Coronary artery (tissue), 2 donors: ENCODE data around the gene TBC1D1.
"Not testable (repeated sequence)": the region's sequence is repeated elsewhere in the genome, so short reads cannot be mapped to it uniquely, and the experiment has no call there.

ENCODE experiments used
- DNase-seq: peaks from one replicate; pipeline ENCODE4 v3.0.0-alpha.2; 2017; ENCODE audit warnings: low spot score
- H3K27ac ChIP-seq, 2 donors: fragments of 200-600 bp; sonication (generic); one replicate each; pipeline ENCODE4 v1.5.1; 2016 to 2019
- H3K4me3 ChIP-seq: fragments of 200-600 bp; sonication (generic); 2 replicates; pipeline ENCODE4 v1.5.1; 2016; ENCODE audit warnings: mild to moderate bottlenecking, moderate library complexity
- TF ChIP-seq, protein P1 (sequence below): fragments of 200-600 bp; sonication (generic); IDR thresholded peaks from one replicate; pipeline ENCODE4 v1.5.1; 2019; ENCODE audit warnings: antibody characterized with exemption

The TBC1D1 gene

DNA sequence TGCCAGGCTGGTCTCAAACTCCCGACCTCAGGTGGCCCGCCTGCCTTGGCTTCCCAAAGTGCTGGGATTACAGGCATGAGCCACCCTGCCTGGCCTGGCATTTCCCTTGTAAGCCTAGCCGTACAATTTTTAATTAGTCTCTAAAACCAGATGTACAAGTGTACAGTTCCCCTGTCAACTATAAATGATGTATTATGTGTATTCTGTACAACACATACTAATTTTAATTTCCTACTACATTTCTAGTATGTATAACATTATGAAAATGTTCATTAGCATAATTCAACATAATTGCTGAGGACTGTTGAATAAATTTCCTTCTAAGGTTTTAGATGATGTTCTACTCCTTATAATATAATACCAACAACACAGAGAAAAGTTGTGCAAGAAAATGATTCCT lies 27.8 kb downstream of the TBC1D1 start:
- H3K4me3 ChIP-seq = no peak overlapping the region
- TF ChIP-seq, protein P1, sequence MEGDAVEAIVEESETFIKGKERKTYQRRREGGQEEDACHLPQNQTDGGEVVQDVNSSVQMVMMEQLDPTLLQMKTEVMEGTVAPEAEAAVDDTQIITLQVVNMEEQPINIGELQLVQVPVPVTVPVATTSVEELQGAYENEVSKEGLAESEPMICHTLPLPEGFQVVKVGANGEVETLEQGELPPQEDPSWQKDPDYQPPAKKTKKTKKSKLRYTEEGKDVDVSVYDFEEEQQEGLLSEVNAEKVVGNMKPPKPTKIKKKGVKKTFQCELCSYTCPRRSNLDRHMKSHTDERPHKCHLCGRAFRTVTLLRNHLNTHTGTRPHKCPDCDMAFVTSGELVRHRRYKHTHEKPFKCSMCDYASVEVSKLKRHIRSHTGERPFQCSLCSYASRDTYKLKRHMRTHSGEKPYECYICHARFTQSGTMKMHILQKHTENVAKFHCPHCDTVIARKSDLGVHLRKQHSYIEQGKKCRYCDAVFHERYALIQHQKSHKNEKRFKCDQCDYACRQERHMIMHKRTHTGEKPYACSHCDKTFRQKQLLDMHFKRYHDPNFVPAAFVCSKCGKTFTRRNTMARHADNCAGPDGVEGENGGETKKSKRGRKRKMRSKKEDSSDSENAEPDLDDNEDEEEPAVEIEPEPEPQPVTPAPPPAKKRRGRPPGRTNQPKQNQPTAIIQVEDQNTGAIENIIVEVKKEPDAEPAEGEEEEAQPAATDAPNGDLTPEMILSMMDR = no peak
- DNase-seq = no peak

DNA sequence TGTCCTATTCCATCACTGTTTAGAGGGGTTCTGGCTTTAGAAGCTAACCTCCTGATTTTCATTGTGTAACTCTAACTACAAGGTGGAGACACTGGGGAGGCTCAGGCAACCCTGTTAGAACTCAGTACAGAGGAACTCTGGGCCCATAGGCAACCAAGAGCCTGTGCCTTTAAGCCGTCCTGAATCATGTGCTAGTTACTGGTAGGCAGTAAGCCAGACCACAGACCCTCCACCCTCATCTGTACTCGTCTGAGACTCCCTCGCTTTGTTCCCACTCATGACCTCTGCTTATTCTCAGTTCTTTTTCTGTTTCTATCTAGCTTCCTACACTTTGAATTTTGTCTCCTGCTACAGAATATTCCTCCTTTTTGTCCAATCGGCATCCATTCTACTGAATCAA lies 31.4 kb downstream of the TBC1D1 start:
- TF ChIP-seq, protein P1 = no peak
- Histone ChIP-seq H3K4me3 (no peak overlapping the region), H3K27ac (no peak overlapping the region)
- no peak for DNase-seq

More for the DNA sequence above, 27.8 kb downstream of the TBC1D1 start:
- H3K27ac ChIP-seq = no peak overlapping the region

DNA sequence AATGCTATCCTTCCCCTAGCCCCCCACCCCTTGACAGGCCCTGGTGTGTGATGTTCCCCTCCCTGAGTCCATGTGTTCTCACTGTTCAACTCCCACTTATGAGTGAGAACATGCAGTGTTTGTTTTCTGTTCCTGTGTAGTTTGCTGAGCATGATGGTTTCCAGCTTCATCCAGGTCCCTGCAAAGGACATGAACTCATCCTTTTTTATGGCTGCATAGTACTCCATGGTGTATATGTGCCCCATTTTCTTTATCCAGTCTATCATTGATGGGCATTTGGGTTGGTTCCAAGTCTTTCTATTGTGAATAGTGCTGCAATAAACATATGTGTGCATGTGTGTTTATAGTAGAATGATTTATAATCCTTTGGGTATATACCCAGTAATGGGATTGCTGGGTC lies 32.2 kb downstream of the TBC1D1 start:
- not testable (repeated sequence) for H3K27ac ChIP-seq, H3K4me3 ChIP-seq, DNase-seq

DNA sequence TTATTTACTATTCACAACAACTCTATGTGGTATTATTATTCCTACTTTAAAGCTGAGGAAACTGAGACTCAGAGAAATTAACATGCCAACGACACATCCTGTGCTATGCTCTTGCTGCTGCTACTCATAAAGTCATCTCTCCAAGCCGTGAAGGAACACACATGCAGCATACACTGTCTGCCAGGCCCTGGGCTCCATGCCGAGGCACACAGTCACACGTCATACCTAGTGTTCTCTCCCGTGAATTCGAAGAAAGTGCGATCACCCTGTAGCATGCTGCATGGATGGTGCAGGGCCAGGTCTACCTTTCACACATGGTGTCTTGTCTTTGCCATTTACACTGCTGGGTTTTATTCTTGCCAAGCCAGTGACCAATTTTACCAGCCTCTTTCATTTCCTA lies 34.1 kb downstream of the TBC1D1 start:
- TF ChIP-seq, protein P1 = no peak
- DNase-seq = no peak

DNA sequence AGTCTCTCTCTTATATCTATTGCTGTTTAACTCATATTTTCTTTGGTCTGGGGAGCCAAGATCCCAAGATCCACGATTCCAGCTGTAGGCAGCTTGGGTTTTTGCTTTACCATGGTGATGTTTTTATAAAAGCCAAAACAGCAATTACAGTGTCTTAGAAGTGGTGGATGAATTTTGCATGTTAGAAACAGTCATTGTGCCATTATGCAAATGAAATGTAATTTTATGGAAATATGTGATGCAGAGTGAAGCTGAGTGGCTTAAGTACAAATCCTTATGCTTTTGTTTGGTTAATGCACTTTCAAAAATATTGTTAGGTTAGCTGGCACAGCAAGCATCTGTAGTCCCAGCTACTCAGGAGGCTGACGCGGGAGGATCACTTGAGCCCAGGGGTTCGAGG lies 36.5 kb downstream of the TBC1D1 start:
- no peak overlapping the region for H3K4me3 ChIP-seq
- no peak overlapping the region for H3K27ac ChIP-seq
- TF ChIP-seq, protein P1 = no peak
- no peak for DNase-seq

More for the DNA sequence above, 34.1 kb downstream of the TBC1D1 start:
- H3K27ac ChIP-seq = no peak overlapping the region
- H3K4me3 ChIP-seq = no peak overlapping the region

DNA sequence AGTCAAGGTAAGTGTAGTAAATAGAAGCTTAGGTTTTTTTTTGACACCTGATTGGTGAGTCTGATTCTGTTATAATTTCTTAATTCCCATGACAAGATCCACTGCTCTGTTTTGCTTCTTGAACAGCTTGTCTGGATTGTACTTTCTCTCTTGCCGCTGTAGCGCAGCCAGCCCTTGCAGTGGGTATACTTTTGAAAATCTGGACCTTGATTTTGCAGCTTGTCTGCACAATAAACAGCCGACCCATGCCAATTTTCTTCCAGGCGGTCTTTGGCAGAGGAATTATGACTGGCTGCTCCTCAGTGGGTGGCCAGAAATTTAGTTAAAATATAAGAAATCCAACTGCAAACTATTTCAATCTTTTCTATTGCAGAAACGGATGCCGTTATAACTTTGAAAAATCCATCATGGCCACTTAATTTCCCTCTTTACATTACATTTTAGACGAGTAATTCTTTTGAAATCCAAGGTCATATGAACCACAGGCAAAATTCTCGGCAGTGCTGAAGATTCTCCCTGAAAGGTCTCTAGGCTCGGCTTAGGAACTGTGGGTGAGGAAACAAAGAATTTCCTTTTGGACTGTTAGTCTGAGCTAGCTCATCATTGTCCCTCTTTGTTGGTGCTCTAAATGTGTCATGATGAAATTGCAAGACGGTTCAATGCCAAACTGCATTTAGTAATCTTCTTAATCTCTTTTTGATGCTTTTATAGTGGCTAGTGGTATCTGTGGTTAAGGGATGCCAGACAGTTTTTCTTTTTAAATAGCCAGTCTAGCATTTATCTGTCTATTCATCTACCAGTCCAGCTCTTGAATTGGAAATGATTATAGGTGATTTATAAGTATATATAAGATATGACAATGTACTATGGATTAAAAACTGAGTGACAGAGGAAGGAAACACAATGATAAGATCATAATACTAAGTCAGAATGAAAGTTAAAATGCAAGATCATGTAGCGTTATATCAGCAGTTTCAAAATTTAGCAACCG lies 37.8 kb downstream of the TBC1D1 start:
- DNase-seq = no peak
- H3K4me3 ChIP-seq = no peak overlapping the region
- TF ChIP-seq, protein P1 = no peak
- H3K27ac ChIP-seq = no peak overlapping the region

DNA sequence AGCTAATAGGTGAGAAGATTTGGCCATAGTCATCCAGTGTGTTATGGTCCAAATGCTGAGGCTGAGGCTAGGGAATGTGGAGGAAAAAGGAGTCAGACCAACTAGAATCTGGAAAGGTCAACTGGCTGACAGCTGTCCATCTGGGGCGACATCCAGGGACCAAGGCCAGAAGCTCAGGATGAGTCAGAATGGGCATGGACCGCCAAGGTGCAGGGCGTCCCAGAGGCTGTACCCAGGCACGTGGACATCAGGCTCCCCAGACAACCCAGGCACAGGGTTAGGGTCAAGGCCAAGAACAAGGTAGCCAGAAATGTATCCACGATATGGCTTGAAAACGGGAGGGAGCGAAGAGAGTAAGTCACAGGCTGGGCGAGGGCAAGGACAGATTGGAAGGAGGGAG lies 43.2 kb downstream of the TBC1D1 start:
- H3K4me3 ChIP-seq = no peak overlapping the region
- TF ChIP-seq, protein P1 = no peak
- no peak for DNase-seq
- no peak overlapping the region for H3K27ac ChIP-seq
